Ramos (cell line): ENCODE measurements around the gene HRAS.
"Not testable (repeated sequence)": the region's sequence is repeated elsewhere in the genome, so short reads cannot be mapped to it uniquely, and the experiment has no call there.

Source experiments
- in situ Hi-C: fragments of 300-500 bp; cut with MboI; formaldehyde crosslinking; loops from one replicate; pipeline ENCODE4 v1.14.3; 2022; ENCODE audit warnings: low sequenced_read_pairs; ENCODE audit not compliant: unreplicated experiment

HRAS gene

DNA sequence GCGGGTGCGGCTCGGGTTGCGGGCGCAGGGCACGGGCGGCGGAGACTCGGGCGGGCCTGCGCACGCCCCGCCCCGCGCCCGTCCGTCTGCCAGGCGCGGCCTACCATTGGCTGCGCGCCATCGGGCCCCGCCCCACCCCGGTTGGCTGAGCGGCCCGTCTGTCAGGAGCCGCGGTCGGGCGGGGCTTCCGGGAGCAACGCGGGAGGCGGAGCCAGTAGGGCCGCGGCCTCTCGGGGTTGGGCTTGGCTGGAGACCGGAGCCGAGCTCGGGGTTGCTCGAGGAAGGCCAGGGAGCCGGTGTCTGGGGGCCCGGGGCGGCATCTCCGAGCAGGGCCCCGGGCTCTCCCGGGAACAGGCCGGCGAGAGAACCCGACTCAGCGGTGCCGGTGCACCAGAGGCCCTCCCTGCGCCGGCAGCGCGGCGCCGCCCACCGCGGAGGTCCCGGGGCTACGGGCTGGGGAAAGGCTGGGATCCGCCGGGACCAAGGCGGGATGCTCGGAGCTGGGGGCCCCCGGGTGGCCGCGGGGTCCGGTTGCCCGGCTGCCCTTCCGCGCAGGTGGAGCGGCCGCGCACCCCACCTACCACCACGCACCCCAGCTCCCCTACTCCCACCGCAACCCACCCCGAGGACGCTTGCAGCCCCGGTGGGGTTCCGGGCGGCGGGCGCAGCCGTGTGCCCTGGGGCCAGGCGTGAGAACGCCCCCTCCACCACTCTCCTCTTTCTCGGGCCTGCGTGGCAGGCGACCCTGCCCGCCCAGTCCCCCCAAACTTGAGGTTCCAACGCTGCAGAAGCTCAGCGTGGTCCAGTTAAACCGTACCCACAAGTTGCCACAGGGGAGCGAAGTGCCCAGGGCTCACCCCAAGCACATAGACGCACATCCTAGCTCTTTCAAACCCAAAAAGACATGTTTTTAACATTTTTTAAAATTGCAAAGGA, at the start of gene HRAS:
Gene HRAS, minus strand, starts transcription at position 58 of the 936 bp plus-strand sequence.
- in situ Hi-C loops: no loop called here

DNA sequence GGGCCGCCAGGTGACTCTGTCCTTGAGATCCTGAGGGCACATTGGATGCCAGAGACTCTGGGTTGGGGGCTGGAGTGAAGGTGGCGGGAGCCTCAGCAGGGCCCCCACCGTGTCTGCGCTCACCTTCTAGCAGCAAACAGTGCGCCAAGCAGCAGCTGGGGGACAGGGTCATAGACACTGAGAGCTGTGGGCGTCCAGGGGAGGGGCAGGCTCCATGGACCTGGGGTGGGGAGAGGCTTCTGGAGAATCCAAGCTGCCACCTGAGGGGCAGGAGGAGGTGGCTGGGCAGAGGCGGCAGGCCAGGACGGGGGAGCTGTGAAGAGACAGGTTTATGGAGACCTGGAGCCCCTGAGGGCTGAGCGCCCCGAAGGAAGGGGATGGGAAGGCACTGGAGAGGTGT, 48.9 kb upstream of the HRAS start:
- in situ Hi-C loops: no loop called here

DNA sequence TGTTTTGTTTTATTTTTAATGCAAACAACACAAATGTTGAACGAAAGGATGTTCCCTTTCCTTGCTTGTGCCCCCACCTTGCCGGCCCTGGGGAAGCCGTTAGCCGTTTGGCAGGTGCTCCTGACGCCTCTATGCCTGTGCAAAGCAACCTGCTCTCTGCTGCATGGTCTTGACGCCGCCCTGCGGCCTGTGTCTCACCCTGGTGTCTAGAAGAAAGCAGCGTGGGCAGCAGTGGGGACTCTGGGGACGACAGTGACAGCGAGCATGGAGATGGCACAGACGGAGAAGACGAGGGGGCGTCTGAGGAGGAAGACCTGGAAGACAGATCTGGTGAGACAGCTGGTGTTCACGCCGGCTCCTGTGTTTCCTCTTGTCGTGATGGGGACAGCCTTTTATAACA, 46.4 kb upstream of the HRAS start:
- in situ Hi-C loops: no loop called here

DNA sequence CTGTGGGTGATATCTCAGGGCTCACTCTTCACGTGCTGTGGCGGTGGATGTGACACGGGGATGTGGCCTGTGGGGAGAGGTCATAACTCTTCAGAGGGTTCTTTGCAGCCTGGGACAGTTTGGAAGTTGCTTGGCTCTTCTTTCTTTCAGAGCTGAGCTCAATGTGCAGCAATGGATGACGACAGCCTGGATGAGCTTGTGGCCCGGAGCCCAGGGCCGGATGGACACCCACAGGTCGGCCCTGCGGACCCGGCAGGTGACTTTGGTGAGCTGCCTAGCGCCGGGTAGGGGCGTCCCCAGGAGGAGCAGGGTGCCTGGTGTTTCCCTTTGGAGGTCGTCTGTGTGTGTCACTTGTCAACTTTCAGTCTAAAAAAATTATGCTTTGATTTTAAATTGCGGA, 46.0 kb upstream of the HRAS start:
- in situ Hi-C loops: no loop called here

DNA sequence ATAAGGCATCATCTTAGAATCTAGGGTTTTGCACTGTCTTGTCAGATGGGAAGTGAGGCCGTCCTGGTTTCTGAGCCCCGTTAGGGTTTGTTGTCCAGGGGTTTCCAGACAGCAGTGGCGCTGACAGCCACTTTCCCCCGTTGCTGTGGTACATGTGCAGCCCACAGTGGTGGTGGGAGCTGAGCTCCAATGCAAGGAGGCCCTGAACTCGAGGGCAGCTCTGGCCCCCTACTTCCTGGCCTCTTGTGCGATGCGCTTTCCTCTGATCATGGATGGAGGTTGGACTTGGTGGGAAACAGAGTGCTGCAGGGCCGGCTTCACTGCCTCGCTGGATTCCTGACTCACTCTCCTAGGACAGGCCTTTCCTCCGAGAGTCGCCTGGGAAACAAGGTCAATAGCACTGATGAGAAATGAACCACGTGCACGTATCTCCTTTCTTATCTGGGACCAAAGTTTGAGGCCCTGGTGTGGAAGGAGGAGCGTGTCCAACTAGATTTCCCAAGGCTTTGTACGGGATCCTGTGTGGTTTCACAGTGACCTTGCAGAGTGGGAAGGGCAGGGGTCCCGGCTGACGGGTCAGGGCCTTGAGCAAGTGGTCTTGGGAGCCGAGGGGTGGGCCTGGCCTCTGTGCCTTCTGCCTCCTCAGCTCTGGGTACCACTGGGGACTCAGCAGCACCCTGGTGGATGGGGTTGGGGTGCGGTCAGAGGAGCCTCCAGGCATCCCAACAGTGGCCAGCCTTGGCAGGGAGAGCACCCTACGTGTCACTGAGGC, 44.6 kb upstream of the HRAS start:
- in situ Hi-C loops: no loop called here

DNA sequence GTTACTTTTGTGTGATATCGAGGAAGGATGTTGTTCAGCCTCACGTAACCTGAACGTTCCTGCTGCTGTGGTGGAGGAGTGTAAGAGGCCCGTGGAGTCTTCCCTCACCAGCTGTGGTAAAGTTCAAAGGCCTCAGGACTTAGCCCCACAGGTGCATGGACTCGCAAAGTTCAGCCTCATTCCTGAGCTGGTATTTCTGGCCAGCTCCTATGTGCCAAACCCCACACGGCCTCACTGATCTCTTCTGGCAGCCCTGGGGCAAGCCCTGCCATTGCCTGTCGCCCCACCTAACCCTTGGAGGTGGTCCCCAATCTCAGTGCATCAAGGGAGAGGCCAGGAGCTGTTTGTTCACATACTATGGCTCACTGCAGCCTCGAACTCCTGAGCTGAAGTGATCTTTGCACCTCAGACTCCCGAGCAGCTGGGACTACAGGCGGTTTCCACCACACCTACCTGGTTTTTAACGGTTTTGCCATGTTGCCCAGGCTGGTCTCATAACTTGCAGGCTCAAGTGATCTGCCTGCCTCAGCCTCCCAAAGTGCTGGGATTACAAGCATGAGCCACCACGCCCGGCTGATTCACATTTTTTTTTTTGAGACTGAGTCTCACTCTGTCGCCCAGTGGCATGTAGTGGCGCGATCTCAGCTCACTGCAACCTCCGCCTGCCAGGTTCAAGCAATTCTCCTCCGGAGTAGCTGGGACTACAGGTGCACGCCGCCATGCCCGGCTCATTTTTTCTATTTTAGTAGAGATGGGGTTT, 43.1 kb upstream of the HRAS start:
- in situ Hi-C loops: no loop called here

DNA sequence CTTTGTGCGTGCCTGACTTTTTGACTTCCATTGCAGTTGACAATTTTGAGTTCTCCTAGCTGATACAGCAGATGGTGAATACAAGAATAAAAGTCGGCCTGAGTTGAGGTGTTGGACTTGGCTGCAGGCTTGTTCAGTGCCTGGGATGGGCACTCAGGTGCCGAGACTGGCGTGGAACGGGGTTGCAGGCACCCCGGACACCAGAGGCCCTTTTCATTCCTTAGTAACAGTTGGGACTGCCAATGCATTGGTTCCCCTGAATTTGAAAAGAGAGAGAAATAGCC, 42.2 kb upstream of the HRAS start:
- in situ Hi-C loops: no loop called here

DNA sequence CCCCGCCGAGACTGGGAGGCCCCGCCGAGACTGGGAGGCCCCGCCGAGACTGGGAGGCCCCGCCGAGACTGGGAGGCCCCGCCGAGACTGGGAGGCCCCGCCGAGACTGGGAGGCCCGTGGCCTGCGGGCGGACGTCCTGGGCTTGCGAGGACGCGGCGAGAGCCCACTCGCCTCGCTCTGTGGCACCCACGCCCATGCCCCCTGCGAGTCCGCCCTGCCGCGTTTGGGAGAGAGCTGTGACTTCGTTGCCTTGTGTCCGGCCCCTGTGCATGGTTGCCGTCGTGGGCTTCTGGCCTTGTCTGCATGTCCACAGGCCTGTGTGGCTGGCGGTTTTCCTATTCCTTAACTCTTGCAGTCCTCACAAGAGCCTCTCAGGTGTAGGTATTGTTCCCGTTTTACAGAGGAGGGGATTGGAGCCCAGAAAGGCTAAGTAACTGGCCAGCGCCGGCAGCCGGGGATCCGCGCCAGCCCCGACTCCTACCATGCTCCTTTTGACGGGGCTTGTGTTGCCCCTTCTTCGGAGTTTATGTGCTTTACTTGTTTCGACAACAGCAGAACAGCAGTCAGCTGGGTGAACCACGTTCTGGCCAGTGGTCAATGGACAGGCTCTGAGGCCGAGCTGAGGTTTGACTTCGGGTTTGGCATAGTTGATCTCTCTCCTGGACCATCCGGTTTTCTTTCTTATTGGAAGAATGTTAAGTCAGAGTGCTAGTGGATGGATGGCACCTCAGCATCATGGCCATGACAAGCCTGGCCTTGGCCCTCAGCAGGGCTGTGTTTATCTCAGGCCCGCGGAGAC, 41.6 kb upstream of the HRAS start:
- in situ Hi-C loops: no loop called here

DNA sequence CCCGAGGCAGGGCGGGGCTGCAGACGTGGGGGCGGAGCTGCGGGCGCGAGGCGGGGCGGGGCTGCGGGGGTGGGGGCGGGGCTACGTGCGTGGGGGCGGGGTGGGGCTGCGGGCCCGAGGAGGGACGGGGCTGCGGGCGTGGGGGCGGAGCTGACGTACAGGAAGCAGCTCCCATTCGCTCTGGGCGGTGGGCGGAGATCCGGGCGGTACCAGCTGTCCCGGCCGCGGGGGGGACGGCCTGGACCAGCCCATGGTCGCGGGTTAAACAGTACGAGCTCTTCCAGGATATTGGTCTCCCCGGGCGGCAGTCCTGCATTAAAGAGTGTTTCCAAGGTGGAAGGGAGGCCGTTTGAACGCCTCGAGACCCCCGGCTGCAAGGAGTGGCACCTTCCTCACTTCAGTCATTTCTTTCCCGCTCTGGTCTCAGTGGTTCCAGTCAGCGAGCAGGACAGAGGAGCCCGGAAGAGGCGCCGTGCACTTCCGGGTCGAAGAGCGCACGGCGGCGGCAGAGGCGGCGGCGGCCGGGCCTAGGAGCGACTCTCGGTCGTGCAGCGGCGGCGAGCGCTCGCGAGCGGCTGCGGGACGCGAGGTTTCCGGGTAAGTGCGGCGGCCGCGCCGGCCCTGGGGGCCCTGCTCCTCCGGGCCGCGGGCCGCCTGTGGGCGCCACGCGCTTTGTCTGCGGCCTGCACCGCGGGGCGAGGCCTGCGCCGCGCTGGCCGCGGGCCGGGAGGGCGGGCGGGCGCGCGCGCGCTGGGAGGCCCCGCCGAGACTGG, 40.8 kb upstream of the HRAS start, which contains the start of gene PHRF1:
Gene PHRF1, plus strand, starts transcription at position 475 of the 773 bp plus-strand sequence. CDS start 5,043 bp downstream, outside the sequence.
- in situ Hi-C loops: no loop called here

DNA sequence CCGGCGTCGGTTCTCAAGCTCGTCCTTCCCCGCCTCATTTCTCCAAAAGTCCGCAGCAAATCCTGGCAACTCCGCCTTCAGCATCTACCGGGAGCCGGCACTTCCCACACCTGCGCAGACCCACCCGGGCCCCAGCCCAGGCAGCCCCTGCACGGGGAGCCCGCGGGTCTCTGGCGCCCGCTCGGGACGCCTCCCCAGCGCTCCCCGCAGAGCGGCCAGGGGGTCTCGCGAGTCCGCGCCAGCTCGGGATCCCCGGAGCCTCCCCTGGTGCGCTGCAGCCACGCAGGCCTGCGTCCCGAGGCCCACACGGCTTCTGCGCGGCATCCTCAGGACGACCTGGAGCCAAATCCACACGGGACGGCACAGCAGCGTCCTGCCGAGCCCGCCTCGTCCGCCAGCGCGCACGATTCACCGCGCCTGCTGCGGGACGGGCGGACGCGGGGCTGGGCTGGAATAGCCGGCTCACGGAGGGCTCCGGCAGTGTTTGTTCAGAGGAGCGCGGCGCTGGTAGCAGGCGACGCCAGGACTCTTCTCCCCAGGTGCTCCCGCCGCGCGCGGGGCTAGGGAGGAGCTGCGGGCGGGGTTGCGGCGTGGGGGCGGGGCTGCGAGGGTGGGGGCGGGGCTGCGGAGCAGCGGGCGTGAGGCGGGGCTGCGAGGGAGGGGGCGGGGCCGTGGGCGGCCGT, 40.1 kb upstream of the HRAS start:
- in situ Hi-C loops: no loop called here

DNA sequence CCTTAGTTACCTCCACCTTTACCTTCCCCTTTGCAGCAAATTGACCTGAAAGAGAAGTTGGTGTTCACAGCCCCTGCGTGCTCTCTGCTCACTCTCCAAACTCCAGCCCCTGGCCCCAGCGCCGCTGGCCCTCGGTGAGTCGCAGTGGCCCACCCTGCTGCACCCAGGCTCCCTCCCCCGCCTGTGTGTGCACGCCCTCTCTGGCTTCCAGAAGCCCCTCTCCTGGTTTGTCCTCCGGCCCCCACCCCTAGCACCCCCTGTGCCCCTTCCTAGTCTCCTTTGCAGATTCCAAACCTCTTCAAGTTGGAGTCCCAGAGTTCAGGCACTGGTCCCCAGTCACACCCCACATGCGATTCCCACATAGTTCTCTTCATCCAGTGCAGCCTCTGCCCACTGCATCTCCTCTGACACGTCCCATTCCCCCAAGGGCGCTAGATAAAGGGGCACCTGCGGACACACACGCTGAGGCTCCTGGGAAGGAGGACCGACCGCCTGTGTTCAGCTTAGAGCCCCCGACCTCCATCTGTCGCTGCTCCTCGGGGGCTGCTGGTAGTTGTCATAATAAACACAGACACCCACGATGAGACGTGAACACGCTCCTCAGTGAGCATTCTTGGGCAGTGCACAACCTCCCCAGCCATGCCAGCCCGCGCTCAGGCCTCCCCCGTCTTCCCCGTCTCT, 39.4 kb upstream of the HRAS start:
- in situ Hi-C loops: no loop called here

DNA sequence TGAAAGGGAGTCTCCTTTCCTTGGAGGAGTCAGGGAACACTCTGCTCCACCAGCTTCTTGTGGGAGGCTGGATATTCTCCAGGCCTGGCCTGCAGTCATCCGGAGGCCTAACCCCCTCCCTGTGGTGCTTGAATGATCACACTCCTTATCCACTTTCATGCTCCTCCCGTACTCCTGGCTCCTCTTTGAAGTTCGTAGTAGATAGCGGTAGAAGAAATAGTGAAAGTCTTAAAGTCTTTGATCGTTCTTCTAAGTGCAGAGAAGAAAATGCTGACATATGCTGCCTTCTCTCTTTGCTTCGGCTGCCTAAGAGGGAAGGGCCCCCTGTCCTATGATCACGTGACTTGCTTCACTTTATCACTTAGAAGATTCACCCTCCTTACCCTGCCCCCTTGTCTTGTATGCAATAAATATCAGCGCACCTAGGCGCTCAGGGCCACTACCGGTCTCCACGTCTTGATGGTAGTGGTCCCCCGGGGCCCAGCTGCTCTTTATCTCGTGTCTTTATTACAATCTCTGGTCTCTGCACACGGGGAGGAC, 38.7 kb upstream of the HRAS start:
- in situ Hi-C loops: not testable (repeated sequence)

DNA sequence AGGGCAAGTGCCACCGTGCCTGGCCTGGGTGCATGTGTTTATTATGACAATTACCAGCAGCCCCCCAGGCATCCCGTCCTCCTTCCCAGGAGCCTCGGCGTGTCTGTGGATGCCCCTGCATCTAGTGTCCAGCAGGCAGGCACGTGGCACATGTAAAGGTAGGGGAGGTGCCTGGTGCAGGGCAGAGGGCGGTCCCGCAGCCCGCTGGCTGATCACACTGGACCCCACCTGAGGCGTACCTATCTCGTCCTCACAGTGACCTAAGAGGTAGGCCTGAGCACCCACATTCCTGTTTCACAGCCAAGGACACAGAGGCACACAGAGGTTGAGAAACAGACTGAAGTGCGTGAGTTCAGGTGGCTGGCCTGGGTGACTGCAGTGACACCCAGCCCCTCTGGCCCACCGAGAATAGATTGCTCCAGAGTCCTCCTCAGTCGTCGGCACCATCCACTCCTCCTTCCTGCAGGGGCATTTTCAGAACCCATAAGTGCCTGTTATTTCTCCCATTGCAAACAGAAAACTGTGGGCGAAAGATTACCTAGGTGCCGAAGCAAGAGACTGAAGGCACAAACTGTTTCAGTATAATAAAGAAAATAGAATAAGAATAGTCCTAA, 37.9 kb upstream of the HRAS start:
- in situ Hi-C loops: no loop called here

DNA sequence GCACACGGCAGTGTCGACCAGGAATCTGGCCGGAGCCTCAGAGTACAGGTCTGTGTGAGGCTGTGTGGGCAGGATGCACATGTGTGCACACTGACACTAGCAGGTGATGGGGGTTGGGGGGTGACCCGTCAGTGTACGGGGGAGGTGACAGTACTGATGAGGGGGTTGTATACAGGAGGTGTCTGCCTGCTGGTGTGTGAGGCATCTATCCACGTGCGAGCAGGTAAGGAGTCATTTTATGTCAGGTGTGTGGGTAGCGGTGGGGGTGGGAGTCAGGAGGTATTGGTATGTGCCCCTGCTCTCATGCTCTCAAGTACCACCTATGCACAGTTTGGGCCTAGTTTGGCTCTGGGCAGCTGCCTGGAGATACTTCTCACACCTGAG, 36.4 kb upstream of the HRAS start:
- in situ Hi-C loops: no loop called here

DNA sequence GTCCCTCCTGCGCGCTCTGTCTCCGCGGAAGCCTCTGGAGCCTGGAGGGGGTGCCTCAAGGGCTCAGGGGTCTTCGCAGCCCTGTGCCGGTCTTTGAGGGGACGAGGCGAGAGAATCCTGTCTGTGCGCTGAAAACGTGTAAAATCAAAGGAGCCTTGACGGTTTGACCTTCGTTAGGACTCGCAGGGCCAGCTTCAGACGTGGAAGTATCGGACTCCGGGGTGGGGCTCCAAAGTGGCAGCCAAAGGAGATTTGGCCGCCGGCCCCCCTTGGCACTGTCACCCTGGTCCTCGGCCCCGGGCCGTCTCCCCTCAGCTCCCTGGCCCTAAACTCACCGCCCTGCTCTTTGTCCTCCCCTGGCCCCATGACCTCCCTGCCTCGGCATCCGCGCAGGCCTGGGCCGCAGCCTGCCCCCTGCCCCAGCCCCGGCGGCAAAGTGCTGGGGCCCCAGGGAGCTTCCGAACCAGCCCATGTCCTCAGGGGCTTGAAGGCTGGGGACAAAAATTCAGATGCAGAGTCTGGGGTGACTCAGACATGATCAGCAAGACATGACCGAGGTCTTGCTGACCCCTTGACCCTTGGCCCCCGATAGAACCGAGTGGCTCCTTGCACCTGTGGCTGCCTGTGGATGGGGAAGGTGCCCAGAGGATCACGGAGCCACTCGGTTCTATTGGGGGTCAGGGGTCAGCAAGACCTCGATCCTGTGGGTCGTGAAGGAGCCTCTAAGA, 33.9 kb upstream of the HRAS start:
- in situ Hi-C loops: no loop called here

DNA sequence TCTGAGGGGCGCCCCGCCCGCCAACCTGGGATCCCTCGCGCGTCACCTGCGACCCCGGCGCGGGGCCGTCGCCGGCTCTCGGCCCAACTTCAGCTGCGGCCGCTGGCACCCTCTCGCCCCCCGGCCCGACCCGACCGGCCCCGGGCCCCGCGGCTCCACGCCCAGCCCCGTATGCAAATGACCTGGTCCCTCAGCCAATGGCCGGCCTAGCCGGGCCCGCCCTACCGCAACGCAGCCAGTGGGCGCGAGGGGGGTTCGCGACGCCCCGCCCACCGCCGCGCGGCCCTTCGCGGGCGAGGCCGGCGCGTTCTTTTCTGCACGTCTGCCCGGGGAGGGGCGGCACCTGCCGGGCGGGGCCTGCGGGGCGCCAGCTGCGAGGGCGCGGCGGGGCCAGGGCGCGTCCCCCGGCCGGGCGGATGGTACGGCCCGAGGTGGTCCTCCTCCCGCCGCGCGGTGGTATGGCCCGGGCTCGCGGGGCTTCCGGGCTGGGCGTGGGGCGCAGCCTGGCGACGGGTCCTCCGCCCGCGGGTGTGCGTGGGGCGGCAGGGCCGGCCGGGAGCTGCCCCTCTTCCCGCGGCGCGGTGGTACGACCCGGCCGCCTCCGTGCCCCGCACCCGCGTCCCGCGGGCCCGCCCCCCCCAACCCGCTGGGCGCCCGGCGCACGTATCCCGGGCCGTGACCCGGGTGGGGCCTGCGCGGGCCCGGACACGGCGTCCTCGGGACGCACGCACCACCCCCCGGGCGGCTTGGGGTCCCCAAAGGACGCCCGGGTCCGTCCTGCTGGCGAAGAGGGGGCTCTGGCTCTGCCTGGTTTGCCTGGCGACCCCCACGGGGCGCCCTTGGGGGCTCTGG, 33.2 kb upstream of the HRAS start:
- in situ Hi-C loops: no loop called here
